Mucosa of stomach (tissue), 1 donor: ENCODE measurements around the gene CTNNB1.
A peak's percentile ranks its signal among the peaks of the same experiment; 100 is the strongest.

Source experiments
- H3K27me3 ChIP-seq: one replicate; pipeline ENCODE4 v1.7.0; 2013; ENCODE audit warnings: mild to moderate bottlenecking, low read length; ENCODE audit not compliant: control insufficient read depth, insufficient read depth
- H3K36me3 ChIP-seq: one replicate; pipeline ENCODE4 v1.7.0; 2013; ENCODE audit warnings: low read length; ENCODE audit not compliant: control insufficient read depth, insufficient read depth
- H3K4me1 ChIP-seq: one replicate; pipeline ENCODE4 v1.7.0; 2013; ENCODE audit warnings: mild to moderate bottlenecking, low read length; ENCODE audit not compliant: control insufficient read depth, insufficient read depth
- H3K4me3 ChIP-seq: one replicate; pipeline ENCODE4 v1.7.0; 2013; ENCODE audit warnings: low read length
- H3K9ac ChIP-seq: one replicate; pipeline ENCODE4 v1.7.0; 2013; ENCODE audit warnings: mild to moderate bottlenecking, low read length, moderate library complexity
- H3K9me3 ChIP-seq: one replicate; pipeline ENCODE4 v1.7.0; 2013; ENCODE audit warnings: mild to moderate bottlenecking, low read length, moderate library complexity; ENCODE audit not compliant: control insufficient read depth
- donor health status: Pancreatic carcinoma.

Gene CTNNB1

GRCh38 chr3:41198950-41199865 is at the start of gene CTNNB1:
Gene CTNNB1 (plus strand): TSS chr3:41199505. CDS start chr3:41224069, 24,564 bp downstream.
- Histone ChIP-seq H3K36me3 (no peaks in the 10 kb centered on the region), H3K4me1 (peaks cover 21% of the 10 kb centered on the region), H3K9ac (peak within 1 kb of the TSS; percentile 98)

GRCh38 chr3:41155834-41156233 is 43.5 kb upstream of the CTNNB1 start:
- Histone ChIP-seq H3K27me3 (no peaks in the 10 kb centered on the region), H3K9ac (no peak overlapping the region), H3K4me3 (no peak overlapping the region), H3K9me3 (no peaks in the 10 kb centered on the region), H3K36me3 (no peaks in the 10 kb centered on the region), H3K4me1 (peaks cover 11% of the 10 kb centered on the region)

More at GRCh38 chr3:41198950-41199865, at the start of gene CTNNB1:
- Histone ChIP-seq H3K9me3 (no peaks in the 10 kb centered on the region), H3K4me3 (peak within 1 kb of the TSS; percentile 89), H3K27me3 (no peaks in the 10 kb centered on the region)

GRCh38 chr3:41158947-41159346 is 40.4 kb upstream of the CTNNB1 start:
- H3K9ac ChIP-seq = no peak overlapping the region
- no peaks in the 10 kb centered on the region for H3K9me3 ChIP-seq
- no peaks in the 10 kb centered on the region for H3K36me3 ChIP-seq
- H3K4me3 ChIP-seq = no peak overlapping the region
- no peaks in the 10 kb centered on the region for H3K27me3 ChIP-seq
- H3K4me1 ChIP-seq = peaks cover 11% of the 10 kb centered on the region

GRCh38 chr3:41159588-41160189 is 39.6 kb upstream of the CTNNB1 start:
- no peak overlapping the region for H3K9ac ChIP-seq
- H3K4me1 ChIP-seq = peaks cover 11% of the 10 kb centered on the region
- H3K4me3 ChIP-seq = no peak overlapping the region
- H3K9me3 ChIP-seq = no peaks in the 10 kb centered on the region
- no peaks in the 10 kb centered on the region for H3K36me3 ChIP-seq
- no peaks in the 10 kb centered on the region for H3K27me3 ChIP-seq

GRCh38 chr3:41162541-41162940 is 36.8 kb upstream of the CTNNB1 start:
- no peaks in the 10 kb centered on the region for H3K27me3 ChIP-seq

GRCh38 chr3:41163006-41163405 is 36.3 kb upstream of the CTNNB1 start:
- Histone ChIP-seq H3K36me3 (no peaks in the 10 kb centered on the region), H3K9me3 (no peaks in the 10 kb centered on the region), H3K27me3 (no peaks in the 10 kb centered on the region), H3K4me1 (peaks cover 11% of the 10 kb centered on the region), H3K4me3 (no peak overlapping the region), H3K9ac (no peak overlapping the region)

More at GRCh38 chr3:41162541-41162940, 36.8 kb upstream of the CTNNB1 start:
- no peak overlapping the region for H3K4me3 ChIP-seq
- no peak overlapping the region for H3K9ac ChIP-seq
- no peaks in the 10 kb centered on the region for H3K9me3 ChIP-seq
- no peaks in the 10 kb centered on the region for H3K36me3 ChIP-seq
- H3K4me1 ChIP-seq = peaks cover 11% of the 10 kb centered on the region

GRCh38 chr3:41163421-41163820 is 35.9 kb upstream of the CTNNB1 start:
- Histone ChIP-seq H3K36me3 (no peaks in the 10 kb centered on the region), H3K27me3 (no peaks in the 10 kb centered on the region), H3K9ac (no peak overlapping the region), H3K4me1 (peaks cover 10% of the 10 kb centered on the region), H3K4me3 (no peak overlapping the region), H3K9me3 (no peaks in the 10 kb centered on the region)

GRCh38 chr3:41164777-41165176 is 34.5 kb upstream of the CTNNB1 start:
- Histone ChIP-seq H3K9ac (no peak overlapping the region), H3K4me3 (no peak overlapping the region), H3K9me3 (no peaks in the 10 kb centered on the region), H3K4me1 (no peaks in the 10 kb centered on the region), H3K36me3 (no peaks in the 10 kb centered on the region), H3K27me3 (no peaks in the 10 kb centered on the region)

GRCh38 chr3:41167722-41168497 is 31.4 kb upstream of the CTNNB1 start:
- Histone ChIP-seq H3K9ac (no peak overlapping the region), H3K4me1 (no peaks in the 10 kb centered on the region), H3K9me3 (no peaks in the 10 kb centered on the region), H3K4me3 (no peak overlapping the region), H3K27me3 (no peaks in the 10 kb centered on the region), H3K36me3 (no peaks in the 10 kb centered on the region)

- Histone ChIP-seq H3K4me1 (no peaks in the 10 kb centered on the region), H3K4me3 (no peak overlapping the region), H3K36me3 (no peaks in the 10 kb centered on the region), H3K9ac (no peak overlapping the region), H3K27me3 (no peaks in the 10 kb centered on the region), H3K9me3 (no peaks in the 10 kb centered on the region)
Observed at GRCh38 chr3:41169023-41169422, 30.3 kb upstream of the CTNNB1 start.

GRCh38 chr3:41173926-41174885 is 25.1 kb upstream of the CTNNB1 start:
- H3K27me3 ChIP-seq = no peaks in the 10 kb centered on the region
- no peaks in the 10 kb centered on the region for H3K9me3 ChIP-seq
- no peaks in the 10 kb centered on the region for H3K4me1 ChIP-seq
- H3K9ac ChIP-seq = no peak overlapping the region
- no peaks in the 10 kb centered on the region for H3K36me3 ChIP-seq
- no peak overlapping the region for H3K4me3 ChIP-seq
